Measurements from ENCODE around the gene CADPS2.

DNA sequence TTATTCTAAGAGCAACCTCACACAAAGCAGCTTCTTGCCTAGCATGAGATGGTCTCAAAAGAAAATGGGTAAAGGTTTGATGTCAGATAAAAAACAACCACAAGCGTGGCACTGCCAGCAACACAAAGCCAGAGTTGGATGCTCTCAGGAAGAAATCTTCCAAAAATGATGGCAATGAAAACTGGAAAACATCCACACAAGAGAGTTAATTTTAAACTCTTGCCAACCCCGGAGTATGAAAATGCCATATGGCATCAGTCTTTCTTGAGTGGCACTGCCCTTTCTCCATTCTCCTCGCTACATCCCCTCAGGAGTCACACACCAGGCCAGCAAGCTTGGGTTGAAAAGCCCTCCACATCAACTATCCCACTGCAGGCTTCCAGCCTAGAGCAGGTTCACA is 41.0 kb downstream of the CADPS2 start:
- TF ChIP-seq, protein P1, sequence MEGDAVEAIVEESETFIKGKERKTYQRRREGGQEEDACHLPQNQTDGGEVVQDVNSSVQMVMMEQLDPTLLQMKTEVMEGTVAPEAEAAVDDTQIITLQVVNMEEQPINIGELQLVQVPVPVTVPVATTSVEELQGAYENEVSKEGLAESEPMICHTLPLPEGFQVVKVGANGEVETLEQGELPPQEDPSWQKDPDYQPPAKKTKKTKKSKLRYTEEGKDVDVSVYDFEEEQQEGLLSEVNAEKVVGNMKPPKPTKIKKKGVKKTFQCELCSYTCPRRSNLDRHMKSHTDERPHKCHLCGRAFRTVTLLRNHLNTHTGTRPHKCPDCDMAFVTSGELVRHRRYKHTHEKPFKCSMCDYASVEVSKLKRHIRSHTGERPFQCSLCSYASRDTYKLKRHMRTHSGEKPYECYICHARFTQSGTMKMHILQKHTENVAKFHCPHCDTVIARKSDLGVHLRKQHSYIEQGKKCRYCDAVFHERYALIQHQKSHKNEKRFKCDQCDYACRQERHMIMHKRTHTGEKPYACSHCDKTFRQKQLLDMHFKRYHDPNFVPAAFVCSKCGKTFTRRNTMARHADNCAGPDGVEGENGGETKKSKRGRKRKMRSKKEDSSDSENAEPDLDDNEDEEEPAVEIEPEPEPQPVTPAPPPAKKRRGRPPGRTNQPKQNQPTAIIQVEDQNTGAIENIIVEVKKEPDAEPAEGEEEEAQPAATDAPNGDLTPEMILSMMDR (IDR thresholded peaks at IDR 0.05): no peak
- no peak for TF ChIP-seq EP300 (IDR thresholded peaks at IDR 0.05)
